ENCODE results near the gene ZNHIT1. TPM values are rescaled to one million over a fixed set of nuclear protein-coding genes. Genes with fewer than 3 reads are reported as not detected.

ZNHIT1 gene
- total RNA-seq, 2 experiments from 2014 or later: 31.7 to 35.3 TPM

GRCh38 chr7:101223528-101223927 lies 5.6 kb downstream of the ZNHIT1 start:
- no peak for DNase-seq
- no peak overlapping the region for H3K27ac Mint-ChIP-seq
- no peaks in the 10 kb centered on the region for H3K27me3 Mint-ChIP-seq (ENCODE audit: low read depth)
- intact Hi-C loops (cut with micrococcal nuclease): no loop called here
- H3K4me3 Mint-ChIP-seq: no peak overlapping the region
- CTCF ChIA-PET: no interaction called here
- H3K9me3 Mint-ChIP-seq: no peaks in the 10 kb centered on the region
- peaks cover 20% of the 10 kb centered on the region for H3K4me1 Mint-ChIP-seq (ENCODE audit: low read depth)
- H3K36me3 Mint-ChIP-seq (ENCODE audit: low read depth): peaks cover 11% of the 10 kb centered on the region

- DNase-seq: no peak
- peaks cover 7% of the 10 kb centered on the region for H3K4me1 Mint-ChIP-seq (ENCODE audit: low read depth)
- H3K36me3 Mint-ChIP-seq (ENCODE audit: low read depth): peaks cover 14% of the 10 kb centered on the region
- H3K27me3 Mint-ChIP-seq (ENCODE audit: low read depth): no peaks in the 10 kb centered on the region
- H3K4me3 Mint-ChIP-seq: no peak overlapping the region
- no peaks in the 10 kb centered on the region for H3K9me3 Mint-ChIP-seq
- CTCF ChIA-PET: interaction anchor here (0.6 kb wide), 1 partner anchor 89 kb away, joined by 3 read pairs; no protein-coding TSS in a partner anchor
- intact Hi-C loops (cut with micrococcal nuclease): no loop called here
- H3K27ac Mint-ChIP-seq: no peak overlapping the region
These were observed 7.7 kb downstream of the ZNHIT1 start for GRCh38 chr7:101225650-101226049.

- no peak overlapping the region for H3K4me3 Mint-ChIP-seq
- CTCF ChIA-PET: interaction anchor here (0.8 to 1.1 kb wide), 2 partner anchors 34 to 83 kb away, joined by 3 to 5 read pairs; no protein-coding TSS in a partner anchor
- intact Hi-C loops (cut with micrococcal nuclease): no loop called here
These were observed 8.8 kb downstream of the ZNHIT1 start for GRCh38 chr7:101226721-101227120.

DNA sequence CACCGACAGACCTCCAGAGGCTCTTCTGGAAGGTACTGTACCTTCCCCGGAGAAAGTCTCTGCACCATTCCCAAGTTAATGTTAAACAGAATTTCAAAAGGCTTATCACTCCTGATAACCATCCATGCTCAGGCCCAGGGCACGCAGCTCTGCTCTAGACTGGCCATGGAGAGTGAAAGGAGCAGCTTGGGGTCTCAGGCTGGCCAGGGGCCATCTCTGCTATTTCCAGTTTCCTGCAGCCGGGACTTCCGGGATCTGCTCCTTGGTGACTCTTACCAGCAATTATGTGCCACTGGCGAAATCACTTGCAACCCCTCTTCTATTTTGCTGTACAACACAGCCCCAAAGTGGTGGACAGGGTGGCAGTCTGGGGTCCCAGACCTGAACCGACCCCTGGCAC lies 13.7 kb downstream of the ZNHIT1 start:
- CTCF ChIA-PET: no interaction called here
- H3K27ac Mint-ChIP-seq: no peak overlapping the region
- no peaks in the 10 kb centered on the region for H3K9me3 Mint-ChIP-seq
- H3K27me3 Mint-ChIP-seq (ENCODE audit: low read depth): no peaks in the 10 kb centered on the region
- no peak for DNase-seq
- intact Hi-C loops (cut with micrococcal nuclease): no loop called here
- peaks cover 8% of the 10 kb centered on the region for H3K36me3 Mint-ChIP-seq (ENCODE audit: low read depth)
- no peaks in the 10 kb centered on the region for H3K4me1 Mint-ChIP-seq (ENCODE audit: low read depth)
- no peak overlapping the region for H3K4me3 Mint-ChIP-seq

More at GRCh38 chr7:101226721-101227120, 8.8 kb downstream of the ZNHIT1 start:
- peaks cover 17% of the 10 kb centered on the region for H3K36me3 Mint-ChIP-seq (ENCODE audit: low read depth)
- H3K4me1 Mint-ChIP-seq (ENCODE audit: low read depth): peaks cover under 1% of the 10 kb centered on the region
- H3K9me3 Mint-ChIP-seq: no peaks in the 10 kb centered on the region
- H3K27ac Mint-ChIP-seq: no peak overlapping the region
- no peaks in the 10 kb centered on the region for H3K27me3 Mint-ChIP-seq (ENCODE audit: low read depth)
- DNase-seq: no peak

GRCh38 chr7:101232141-101232850 lies 14.3 kb downstream of the ZNHIT1 start:
- CTCF ChIA-PET: no interaction called here
- Mint-ChIP-seq H3K27me3 (ENCODE audit: low read depth) (no peaks in the 10 kb centered on the region), H3K36me3 (ENCODE audit: low read depth) (peaks cover 6% of the 10 kb centered on the region), H3K9me3 (no peaks in the 10 kb centered on the region), H3K27ac (no peak overlapping the region), H3K4me1 (ENCODE audit: low read depth) (no peaks in the 10 kb centered on the region), H3K4me3 (no peak overlapping the region)
- no peak for DNase-seq
- intact Hi-C loops (cut with micrococcal nuclease): no loop called here

DNA sequence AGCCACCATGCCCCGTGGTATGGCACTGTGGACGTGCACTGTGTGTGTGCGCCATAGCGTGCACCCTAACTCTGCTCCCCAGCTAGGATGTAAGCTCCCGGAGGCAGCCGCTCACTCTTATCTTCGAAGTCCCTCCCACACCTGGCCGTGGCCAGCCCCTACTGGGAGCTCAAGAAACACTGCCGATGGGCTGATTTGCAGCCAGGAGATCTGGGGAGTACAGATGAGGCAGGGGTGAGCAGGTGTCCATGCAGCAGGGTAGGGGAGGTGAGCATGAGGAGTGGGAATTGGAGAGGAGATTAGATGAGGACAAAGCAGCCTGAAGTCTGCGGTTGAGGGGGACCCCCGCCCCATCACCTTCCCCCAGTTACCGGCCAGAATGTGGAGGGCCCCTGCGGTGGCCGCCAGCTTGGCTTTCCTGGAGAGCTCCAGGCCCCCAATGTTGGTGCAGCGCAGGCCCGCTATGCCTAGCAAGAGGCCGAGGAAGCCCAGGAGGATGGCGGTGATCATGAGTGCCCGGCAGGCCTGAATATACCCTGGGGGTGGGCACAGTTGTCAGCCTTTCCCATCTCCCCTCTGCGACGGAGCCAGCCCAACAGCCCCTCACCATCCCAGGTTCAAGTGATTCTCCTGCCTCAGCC lies 16.1 kb downstream of the ZNHIT1 start:
- H3K36me3 Mint-ChIP-seq (ENCODE audit: low read depth): peaks cover 11% of the 10 kb centered on the region
- no peaks in the 10 kb centered on the region for H3K4me1 Mint-ChIP-seq (ENCODE audit: low read depth)
- no peak overlapping the region for H3K4me3 Mint-ChIP-seq
- CTCF ChIA-PET: interaction anchor here (0.6 to 2.2 kb wide), 3 partner anchors 10 to 1204 kb away, joined by 3 to 9 read pairs (median 3); no protein-coding TSS in a partner anchor
- no peak for DNase-seq
- no peak overlapping the region for H3K27ac Mint-ChIP-seq
- H3K27me3 Mint-ChIP-seq (ENCODE audit: low read depth): no peaks in the 10 kb centered on the region
- intact Hi-C loops (cut with micrococcal nuclease): no loop called here
- H3K9me3 Mint-ChIP-seq: no peaks in the 10 kb centered on the region

DNA sequence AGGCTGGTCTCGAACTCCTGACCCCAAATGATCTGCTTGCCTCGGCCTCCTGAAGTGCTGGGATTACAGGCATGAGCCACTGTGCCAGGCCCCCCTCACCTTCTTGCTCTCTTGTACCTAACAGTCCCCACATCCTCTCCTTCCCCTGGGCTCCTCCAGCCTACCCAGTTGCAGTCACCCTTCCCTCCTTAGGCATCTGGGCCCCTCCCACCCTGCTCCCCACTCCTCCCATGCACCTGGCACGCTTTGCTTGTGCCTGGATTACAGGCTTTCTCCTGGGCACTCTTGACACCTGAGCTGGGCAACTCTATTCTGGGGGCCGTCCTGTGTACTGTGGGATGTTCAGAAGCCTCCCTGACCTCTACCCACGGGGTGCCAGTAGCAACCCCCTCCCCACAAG lies 16.7 kb downstream of the ZNHIT1 start:
- Mint-ChIP-seq H3K36me3 (ENCODE audit: low read depth) (peaks cover 11% of the 10 kb centered on the region), H3K9me3 (no peaks in the 10 kb centered on the region), H3K4me3 (no peak overlapping the region), H3K4me1 (ENCODE audit: low read depth) (no peaks in the 10 kb centered on the region), H3K27me3 (ENCODE audit: low read depth) (no peaks in the 10 kb centered on the region), H3K27ac (no peak overlapping the region)
- intact Hi-C loops (cut with micrococcal nuclease): no loop called here
- CTCF ChIA-PET: interaction anchor here (0.6 to 2.2 kb wide), 5 partner anchors 9 to 1204 kb away, joined by 3 to 9 read pairs (median 5); no protein-coding TSS in a partner anchor
- DNase-seq: no peak

- no peak overlapping the region for H3K27ac Mint-ChIP-seq
- no peaks in the 10 kb centered on the region for H3K9me3 Mint-ChIP-seq
- H3K36me3 Mint-ChIP-seq (ENCODE audit: low read depth): peaks cover 12% of the 10 kb centered on the region
- H3K4me3 Mint-ChIP-seq: no peak overlapping the region
- CTCF ChIA-PET: interaction anchor here (0.6 to 2.2 kb wide), 5 partner anchors 9 to 1205 kb away, joined by 3 to 9 read pairs (median 5); no protein-coding TSS in a partner anchor
- DNase-seq: no peak
- intact Hi-C loops (cut with micrococcal nuclease): no loop called here
- H3K27me3 Mint-ChIP-seq (ENCODE audit: low read depth): no peaks in the 10 kb centered on the region
- no peaks in the 10 kb centered on the region for H3K4me1 Mint-ChIP-seq (ENCODE audit: low read depth)
These were observed 17.1 kb downstream of the ZNHIT1 start for GRCh38 chr7:101235050-101235449.

- H3K27me3 Mint-ChIP-seq (ENCODE audit: low read depth): no peaks in the 10 kb centered on the region
- H3K36me3 Mint-ChIP-seq (ENCODE audit: low read depth): peaks cover 13% of the 10 kb centered on the region
- no peak overlapping the region for H3K4me3 Mint-ChIP-seq
- H3K27ac Mint-ChIP-seq: no peak overlapping the region
- no peaks in the 10 kb centered on the region for H3K9me3 Mint-ChIP-seq
- H3K4me1 Mint-ChIP-seq (ENCODE audit: low read depth): no peaks in the 10 kb centered on the region
- CTCF ChIA-PET: interaction anchor here (1.0 to 2.2 kb wide), 3 partner anchors 8 to 55 kb away, joined by 5 to 9 read pairs (median 5); no protein-coding TSS in a partner anchor
- intact Hi-C loops (cut with micrococcal nuclease): no loop called here
- DNase-seq: no peak
These were observed 17.6 kb downstream of the ZNHIT1 start for GRCh38 chr7:101235522-101235921.

- Mint-ChIP-seq H3K4me3 (no peak overlapping the region), H3K9me3 (no peaks in the 10 kb centered on the region), H3K27me3 (ENCODE audit: low read depth) (no peaks in the 10 kb centered on the region), H3K4me1 (ENCODE audit: low read depth) (no peaks in the 10 kb centered on the region), H3K27ac (no peak overlapping the region), H3K36me3 (ENCODE audit: low read depth) (peaks cover 11% of the 10 kb centered on the region)
- intact Hi-C loops (cut with micrococcal nuclease): no loop called here
- DNase-seq: no peak
- CTCF ChIA-PET: no interaction called here
These were observed 18.4 kb downstream of the ZNHIT1 start for GRCh38 chr7:101236292-101236835.

- Mint-ChIP-seq H3K27ac (no peak within 1 kb of the TSS), H3K36me3 (ENCODE audit: low read depth) (peaks cover 8% of the 10 kb centered on the region), H3K4me3 (no peak within 1 kb of the TSS), H3K4me1 (ENCODE audit: low read depth) (peaks cover 3% of the 10 kb centered on the region), H3K9me3 (no peaks in the 10 kb centered on the region), H3K27me3 (ENCODE audit: low read depth) (no peaks in the 10 kb centered on the region)
- DNase-seq: no peak
- intact Hi-C loops (cut with micrococcal nuclease): no loop called here
- CTCF ChIA-PET: no interaction called here
These were observed 19.5 kb downstream of the ZNHIT1 start, which contains the start of gene CLDN15 for GRCh38 chr7:101237206-101238067. TSS of gene CLDN15 (minus strand) at chr7:101237802. CDS start at chr7:101237581, 221 bp downstream.

Data from activated naive CD4-positive, alpha-beta T cell treated with anti-CD3 and anti-CD28 coated beads for 36 hours (primary cell).